Fibroblast of lung (primary cell): Measurements from ENCODE around the gene CORO2B. TPM values are rescaled to one million over a fixed set of nuclear protein-coding genes. Genes with fewer than 3 reads are reported as not detected.

Source experiments
- DNase-seq, 2 donors: peaks; one replicate each; pipeline versions ENCODE4 v3.0.0 to v3.0.0-alpha.2; 2010; ENCODE audit warnings: low read depth in 2 of 2
- H2AFZ ChIP-seq: 2 replicates; pipeline ENCODE4 v1.5.1; 2012; ENCODE audit warnings: low read length, control low read depth, inconsistent platforms
- H3K27ac ChIP-seq: 2 replicates; pipeline ENCODE4 v1.5.1; 2011; ENCODE audit warnings: low read length, control low read depth; ENCODE audit not compliant: insufficient read depth
- H3K27me3 ChIP-seq: 2 replicates; pipeline ENCODE4 v1.5.1; 2011; ENCODE audit warnings: mild to moderate bottlenecking, low read length; ENCODE audit not compliant: control insufficient read depth, insufficient read depth
- H3K36me3 ChIP-seq: 2 replicates; pipeline ENCODE4 v1.5.1; 2011; ENCODE audit warnings: low read length; ENCODE audit not compliant: control insufficient read depth, insufficient read depth
- H3K4me1 ChIP-seq: 2 replicates; pipeline ENCODE4 v1.5.1; 2011; ENCODE audit warnings: low read length; ENCODE audit not compliant: control insufficient read depth, insufficient read depth; ENCODE audit errors: extremely low read depth
- H3K4me2 ChIP-seq: 2 replicates; pipeline ENCODE4 v1.5.1; 2011; ENCODE audit warnings: low read length, control low read depth; ENCODE audit not compliant: insufficient read depth; ENCODE audit errors: extremely low read depth
- H3K4me3 ChIP-seq, 4 experiments: fragments of 200-600 bp in 1 of 4; sonication (generic) in 1 of 4; replicated peaks in 1 of 4; 2 replicates each; pipeline ENCODE4 v1.5.1; 2011 to 2016; ENCODE audit warnings: low read length in 4 of 4, low read depth in 3 of 4, mild to moderate bottlenecking in 3 of 4, control low read depth in 2 of 4, inconsistent platforms in 1 of 4, mixed read lengths in 1 of 4; ENCODE audit not compliant: insufficient read depth in 1 of 4; ENCODE audit errors: control extremely low read depth in 1 of 4
- H3K79me2 ChIP-seq: 2 replicates; pipeline ENCODE4 v1.5.1; 2012; ENCODE audit warnings: mild to moderate bottlenecking, low read length, inconsistent platforms; ENCODE audit not compliant: control insufficient read depth, insufficient read depth
- H3K9ac ChIP-seq: 2 replicates; pipeline ENCODE4 v1.5.1; 2011; ENCODE audit warnings: mild to moderate bottlenecking, low read length, control low read depth; ENCODE audit not compliant: insufficient read depth
- H3K9me3 ChIP-seq: 2 replicates; pipeline ENCODE4 v1.5.1; 2012; ENCODE audit warnings: low read depth, low read length; ENCODE audit not compliant: control insufficient read depth, insufficient read depth
- H4K20me1 ChIP-seq: 2 replicates; pipeline ENCODE4 v1.5.1; 2011; ENCODE audit warnings: low read length; ENCODE audit not compliant: control insufficient read depth, insufficient read depth; ENCODE audit errors: extremely low read depth
- CTCF ChIP-seq, 2 donors: IDR thresholded peaks in 1 of 2; conservative IDR thresholded peaks in 1 of 2; 1 replicate in 1 of 2; 2 replicates in 1 of 2; pipeline ENCODE4 v1.5.1; 2011 to 2012; ENCODE audit warnings: low read length in 2 of 2, control low read depth in 1 of 2, inconsistent platforms in 1 of 2, low read depth in 1 of 2, mild to moderate bottlenecking in 1 of 2
- EZH2 ChIP-seq: IDR thresholded peaks from 2 replicates; pipeline ENCODE4 v1.5.1; 2012; ENCODE audit warnings: low read length, control low read depth, mild to moderate bottlenecking; ENCODE audit errors: missing control alignments
- polyA plus RNA-seq, 2 donors: library from polyadenylated mRNA; depleted of rRNA in 1 of 2; stranded (reverse) in 1 of 2; unstranded in 1 of 2; fragments of >200 nt; gene quantifications; 2 replicates each; pipeline ENCODE4 v1.2.1, GENCODE V29; 2011 to 2012; ENCODE audit warnings: missing spikeins in 1 of 2
- total RNA-seq: library from RNA; depleted of rRNA; stranded (reverse); fragments of >200 nt; gene quantifications from 2 replicates; pipeline ENCODE4 v1.2.1, GENCODE V29; 2014

The CORO2B gene
- total and polyA plus RNA-seq, 2 donors (not counting 1 experiment from before 2014, with no cell fraction given): 17.5 to 25.3 TPM

- Histone ChIP-seq H4K20me1 (no peaks in the 10 kb centered on the region), H3K4me3 (no peak overlapping the region), H3K4me2 (no peak overlapping the region), H3K27me3 (no peaks in the 10 kb centered on the region), H3K9ac (no peak overlapping the region), H3K79me2 (no peaks in the 10 kb centered on the region), H3K9me3 (no peaks in the 10 kb centered on the region), H3K4me1 (no peaks in the 10 kb centered on the region), H3K27ac (no peak overlapping the region), H3K36me3 (no peaks in the 10 kb centered on the region), H2AFZ (no peak overlapping the region)
- no peak for DNase-seq
- TF ChIP-seq CTCF (conservative IDR thresholded peaks at IDR 0.05 in 1 of 2, IDR thresholded peaks at IDR 0.05 in 1 of 2; ENCODE audit: low read depth in 1 of 2, low read length in 2 of 2) (no peak), EZH2 (no peak)
Observed at GRCh38 chr15:68667800-68668625, 89.2 kb downstream of the CORO2B start.

GRCh38 chr15:68668926-68669600 lies 90.3 kb downstream of the CORO2B start:
- DNase-seq: no peak

More at GRCh38 chr15:68668926-68669600, 90.3 kb downstream of the CORO2B start:
- Histone ChIP-seq H3K4me1 (no peaks in the 10 kb centered on the region), H3K79me2 (no peaks in the 10 kb centered on the region), H3K36me3 (no peaks in the 10 kb centered on the region), H2AFZ (no peak overlapping the region), H3K4me2 (no peak overlapping the region), H4K20me1 (no peaks in the 10 kb centered on the region), H3K27me3 (no peaks in the 10 kb centered on the region), H3K9me3 (no peaks in the 10 kb centered on the region), H3K4me3 (no peak overlapping the region), H3K27ac (no peak overlapping the region), H3K9ac (no peak overlapping the region)
- no peak for TF ChIP-seq EZH2
- no peak for TF ChIP-seq CTCF (conservative IDR thresholded peaks at IDR 0.05 in 1 of 2, IDR thresholded peaks at IDR 0.05 in 1 of 2; ENCODE audit: low read depth in 1 of 2, low read length in 2 of 2)
